ENCODE measurements around the gene TUBD1. TPM values are rescaled to one million over a fixed set of nuclear protein-coding genes. Genes with fewer than 3 reads are reported as not detected.

The TUBD1 gene
- total RNA-seq, 2 experiments from 2014 or later = 8.6 to 13.0 TPM

GRCh38 chr17:59815965-59816364, 76.8 kb downstream of the TUBD1 start:
- Histone ChIP-seq H3K36me3 (ENCODE audit: insufficient read depth, low read length) (peaks cover 36% of the 10 kb centered on the region), H3K4me1 (ENCODE audit: insufficient read depth, low read length, poor library complexity, severe bottlenecking) (no peaks in the 10 kb centered on the region), H3K9me3 (ENCODE audit: low read length) (no peaks in the 10 kb centered on the region), H3K9me2 (ENCODE audit: insufficient read depth, low read length) (no peaks in the 10 kb centered on the region), H3K4me2 (ENCODE audit: low read length) (no peak overlapping the region), H3K4me3 (ENCODE audit: low read depth, low read length, poor library complexity, severe bottlenecking) (no peak overlapping the region), H4K20me1 (ENCODE audit: insufficient read depth, low read length) (no peaks in the 10 kb centered on the region), H3K27ac (ENCODE audit: low read depth, low read length, poor library complexity, severe bottlenecking) (no peak overlapping the region), H2AFZ (ENCODE audit: low read length) (no peak overlapping the region), H3K79me2 (ENCODE audit: insufficient read depth, low read depth, low read length) (no peaks in the 10 kb centered on the region)
- no TSS peak for BruUV-seq (replicated peaks)
- TF ChIP-seq EZH2phosphoT487 (IDR thresholded peaks at IDR 0.05; ENCODE audit: borderline replicate concordance, low read depth, low read length) (no peak), CTCF (conservative IDR thresholded peaks at IDR 0.05; ENCODE audit: low read length) (no peak)
- DNase-seq (ENCODE audit: low spot score) = no peak
- CTCF ChIA-PET (ENCODE audit: unreplicated experiment) = no interaction called here
- intact Hi-C loops (cut with micrococcal nuclease; ENCODE audit: unreplicated experiment) = no loop called here
- POLR2A ChIA-PET = interaction anchor here (0.9 kb wide), 1 partner anchor 12 kb away, joined by 3 read pairs; no protein-coding TSS in a partner anchor

- ChIA-PET POLR2A (interaction anchor here (0.8 to 0.9 kb wide), 2 partner anchors 16 to 34 kb away, joined by 3 read pairs; no protein-coding TSS in a partner anchor), CTCF (ENCODE audit: unreplicated experiment) (interaction anchor here (0.5 kb wide), 1 partner anchor 44 kb away, joined by 3 read pairs; no protein-coding TSS in a partner anchor)
- BruUV-seq (replicated peaks) = no TSS peak
- TF ChIP-seq CTCF (conservative IDR thresholded peaks at IDR 0.05; ENCODE audit: low read length) (no peak), EZH2phosphoT487 (IDR thresholded peaks at IDR 0.05; ENCODE audit: borderline replicate concordance, low read depth, low read length) (no peak)
- peaks cover 37% of the 10 kb centered on the region for H3K36me3 ChIP-seq (ENCODE audit: insufficient read depth, low read length)
- H3K4me3 ChIP-seq (ENCODE audit: low read depth, low read length, poor library complexity, severe bottlenecking) = no peak overlapping the region
- intact Hi-C loops (cut with micrococcal nuclease; ENCODE audit: unreplicated experiment) = no loop called here
- no peak overlapping the region for H2AFZ ChIP-seq (ENCODE audit: low read length)
- H3K9me2 ChIP-seq (ENCODE audit: insufficient read depth, low read length) = no peaks in the 10 kb centered on the region
- H3K9me3 ChIP-seq (ENCODE audit: low read length) = no peaks in the 10 kb centered on the region
- no peaks in the 10 kb centered on the region for H3K4me1 ChIP-seq (ENCODE audit: insufficient read depth, low read length, poor library complexity, severe bottlenecking)
- H3K27ac ChIP-seq (ENCODE audit: low read depth, low read length, poor library complexity, severe bottlenecking) = no peak overlapping the region
- H3K79me2 ChIP-seq (ENCODE audit: insufficient read depth, low read depth, low read length) = no peaks in the 10 kb centered on the region
- DNase-seq (ENCODE audit: low spot score) = no peak
- no peak overlapping the region for H3K4me2 ChIP-seq (ENCODE audit: low read length)
- H4K20me1 ChIP-seq (ENCODE audit: insufficient read depth, low read length) = no peaks in the 10 kb centered on the region
These were observed 78.1 kb downstream of the TUBD1 start for GRCh38 chr17:59814685-59815084.

- CTCF ChIA-PET (ENCODE audit: unreplicated experiment) = no interaction called here
- Histone ChIP-seq H3K4me3 (ENCODE audit: low read depth, low read length, poor library complexity, severe bottlenecking) (no peak overlapping the region), H3K36me3 (ENCODE audit: insufficient read depth, low read length) (peaks cover 33% of the 10 kb centered on the region), H3K9me2 (ENCODE audit: insufficient read depth, low read length) (no peaks in the 10 kb centered on the region), H3K4me1 (ENCODE audit: insufficient read depth, low read length, poor library complexity, severe bottlenecking) (no peaks in the 10 kb centered on the region), H4K20me1 (ENCODE audit: insufficient read depth, low read length) (no peaks in the 10 kb centered on the region), H3K9me3 (ENCODE audit: low read length) (no peaks in the 10 kb centered on the region), H2AFZ (ENCODE audit: low read length) (no peak overlapping the region), H3K4me2 (ENCODE audit: low read length) (no peak overlapping the region), H3K79me2 (ENCODE audit: insufficient read depth, low read depth, low read length) (no peaks in the 10 kb centered on the region), H3K27ac (ENCODE audit: low read depth, low read length, poor library complexity, severe bottlenecking) (no peak overlapping the region)
- no peak for TF ChIP-seq EZH2phosphoT487 (IDR thresholded peaks at IDR 0.05; ENCODE audit: borderline replicate concordance, low read depth, low read length)
- TF ChIP-seq CTCF (conservative IDR thresholded peaks at IDR 0.05; ENCODE audit: low read length) = no peak
- no peak for DNase-seq (ENCODE audit: low spot score)
- POLR2A ChIA-PET = interaction anchor here (0.6 to 0.9 kb wide), 3 partner anchors 17 to 35 kb away, joined by 3 to 4 read pairs (median 3); no protein-coding TSS in a partner anchor
- no TSS peak for BruUV-seq (replicated peaks)
- intact Hi-C loops (cut with micrococcal nuclease; ENCODE audit: unreplicated experiment) = no loop called here
These were observed 78.5 kb downstream of the TUBD1 start for GRCh38 chr17:59814276-59814675.

All from OCI-LY7 (cell line).